Dermis microvascular lymphatic vessel endothelial cell (primary cell): ENCODE measurements around the gene MMP19. TPM values are rescaled to one million over a fixed set of nuclear protein-coding genes. Genes with fewer than 3 reads are reported as not detected.
A peak's percentile ranks its signal among the peaks of the same experiment; 100 is the strongest.

Experiments
- DNase-seq, 2 donors: peaks; one replicate each; pipeline versions ENCODE4 v3.0.0 to v3.0.0-alpha.2; 2010; ENCODE audit warnings: low read depth in 2 of 2
- total RNA-seq: library from RNA; depleted of rRNA; stranded (reverse); fragments of >200 nt; gene quantifications from 2 replicates; pipeline ENCODE4 v1.2.1, GENCODE V29; 2014

The MMP19 gene
- total RNA-seq, 1 donor from 2014 or later: 0.51 TPM

DNA sequence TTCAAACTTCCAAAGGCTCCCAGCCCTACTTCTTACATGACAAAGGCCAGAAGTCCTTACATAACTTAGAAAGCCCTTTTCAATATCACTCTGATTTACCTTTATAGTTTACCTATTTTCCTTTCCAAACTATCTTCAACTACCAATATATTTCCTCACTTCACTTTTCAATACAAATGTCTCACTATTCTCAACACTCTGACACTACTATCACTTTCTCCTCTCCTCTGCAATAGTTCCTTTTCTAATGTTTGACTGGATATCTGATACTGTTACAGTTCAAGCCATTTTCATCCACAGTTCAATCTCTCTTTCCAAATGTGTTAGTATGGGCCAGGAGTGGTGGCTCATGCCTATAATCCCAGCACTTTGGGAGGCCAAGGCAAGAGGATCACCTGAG is 28.5 kb downstream of the MMP19 start:
- DNase-seq: no peak

GRCh38 chr12:55812088-55812487 is 30.6 kb downstream of the MMP19 start:
- DNase-seq: no peak

DNA sequence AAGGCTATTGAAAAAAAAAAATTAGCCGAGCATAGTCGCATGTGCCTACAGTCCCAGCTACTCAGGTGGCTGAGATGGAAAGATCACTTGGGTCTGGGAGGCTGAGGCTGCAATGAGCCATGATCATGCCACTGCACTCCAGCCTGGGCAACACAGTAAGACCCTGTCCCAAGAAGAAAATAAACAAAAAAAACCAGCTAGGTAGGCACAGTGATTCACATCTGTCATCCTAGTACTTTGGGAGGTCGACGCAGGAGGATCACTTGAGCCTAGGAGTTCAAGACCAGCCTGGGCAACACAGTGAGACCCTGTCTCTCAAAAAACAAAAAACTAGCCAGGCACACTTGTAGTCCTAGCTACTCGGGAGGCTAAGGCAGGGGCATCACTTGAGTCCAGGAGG is 33.5 kb downstream of the MMP19 start:
- no peak for DNase-seq

DNA sequence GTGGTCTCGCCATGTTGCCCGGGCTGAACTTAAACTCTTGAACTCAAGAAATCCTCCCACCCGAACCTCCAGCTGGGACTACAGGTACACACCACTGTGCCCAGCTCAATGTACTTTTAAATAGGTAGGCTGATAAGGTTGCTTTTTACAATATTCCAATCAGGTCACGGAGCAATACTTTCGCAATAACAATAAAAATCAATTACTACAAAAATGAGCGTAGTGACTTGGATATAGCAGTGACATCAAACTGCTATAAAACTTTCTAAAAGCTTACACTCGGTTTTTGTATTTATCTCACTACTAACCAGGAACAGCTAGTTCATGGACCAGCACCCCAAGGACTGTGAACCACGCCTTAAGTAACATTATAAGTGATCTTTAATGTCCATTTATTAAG is 35.8 kb downstream of the MMP19 start:
- no peak for DNase-seq

DNA sequence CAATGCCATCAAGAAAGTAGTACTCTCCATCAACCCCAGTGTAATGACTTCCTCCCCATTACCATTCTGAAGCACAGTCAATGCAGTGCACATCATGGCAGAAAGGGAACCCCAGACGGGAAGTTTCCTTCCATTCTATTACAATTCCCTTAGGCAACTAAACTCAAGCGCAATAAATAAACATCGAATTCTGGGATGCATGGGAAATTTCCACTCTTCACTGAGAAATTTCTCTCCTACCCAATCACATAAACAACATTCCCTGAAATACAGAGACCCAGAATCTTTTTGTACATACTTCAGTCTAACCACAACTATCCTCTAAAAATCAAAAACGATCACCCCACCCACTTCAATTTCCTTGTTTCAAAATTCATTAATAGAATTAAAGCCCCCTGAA is 45.2 kb downstream of the MMP19 start:
- DNase-seq: no peak

DNA sequence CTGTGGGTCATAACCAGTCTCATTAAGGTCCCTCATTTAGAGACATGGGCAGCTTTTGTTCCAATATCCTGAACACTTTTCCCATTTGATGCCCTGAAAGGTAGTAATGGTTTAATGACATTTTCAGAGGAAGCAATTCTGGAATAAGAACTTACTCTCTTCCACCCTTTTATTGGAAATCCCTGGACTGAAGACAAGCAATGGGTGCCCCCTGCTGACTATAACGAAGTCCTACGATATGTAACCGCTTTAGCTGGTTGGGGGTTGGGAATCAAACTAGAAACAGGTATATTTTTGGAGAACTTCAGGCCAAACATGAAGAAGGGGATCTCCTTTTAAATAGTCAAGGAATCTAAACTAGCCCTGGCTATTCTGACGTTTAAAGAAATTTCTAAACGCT is 45.7 kb downstream of the MMP19 start:
- DNase-seq: peak; percentile 45 to 63

DNA sequence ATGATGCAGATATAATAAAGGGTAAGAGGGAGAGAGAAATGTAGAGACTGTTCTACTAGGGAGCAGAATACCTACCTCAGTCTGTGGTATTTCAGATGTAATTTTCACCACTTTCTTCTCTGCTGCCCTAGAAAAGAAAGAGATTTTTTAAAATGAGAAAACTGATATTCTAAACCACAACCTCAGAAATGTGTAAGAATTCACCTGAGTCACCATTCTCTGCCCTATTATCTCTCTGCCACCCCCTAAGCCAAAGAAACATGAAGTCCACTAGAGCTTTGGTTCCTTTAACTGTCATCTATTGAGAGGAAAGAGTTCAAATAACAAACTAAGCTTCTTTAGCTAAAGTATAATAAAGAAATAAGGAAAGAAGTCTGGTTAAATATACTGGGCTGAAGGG is 46.8 kb downstream of the MMP19 start:
- no peak for DNase-seq

GRCh38 chr12:55789893-55790292 is 52.8 kb downstream of the MMP19 start:
- DNase-seq: no peak

GRCh38 chr12:55789171-55789570 is 53.6 kb downstream of the MMP19 start:
- no peak for DNase-seq

GRCh38 chr12:55788546-55788945 is 54.2 kb downstream of the MMP19 start:
- DNase-seq: no peak

Other genes with a start within 250 kb of the MMP19 start
- not detected in 2 replicates for gene OR10P1, start 206.0 kb downstream of the MMP19 start, total RNA-seq
- 0.13 and 0.26 TPM in 2 replicates for gene ITGA7, start 135.0 kb downstream of the MMP19 start, total RNA-seq
- gene BLOC1S1, start 126.9 kb downstream of the MMP19 start, total RNA-seq: 56.2 and 59.9 TPM in 2 replicates
- 0.13 and 0.63 TPM in 2 replicates for gene RDH5, start 122.5 kb downstream of the MMP19 start, total RNA-seq
- 1,084 and 1,362 TPM in 2 replicates for gene CD63, start 113.9 kb downstream of the MMP19 start, total RNA-seq
- gene GDF11, start 99.8 kb downstream of the MMP19 start, total RNA-seq: 1.3 TPM in 2 replicates
- gene SARNP, start 25.2 kb downstream of the MMP19 start, total RNA-seq: 58.8 and 84.7 TPM in 2 replicates
- gene ORMDL2, start 24.9 kb downstream of the MMP19 start, total RNA-seq: 25.3 and 26.2 TPM in 2 replicates
- 34.1 and 49.7 TPM in 2 replicates for gene DNAJC14, start 13.3 kb downstream of the MMP19 start, total RNA-seq
- gene PYM1, start 85.0 kb upstream of the MMP19 start, total RNA-seq: 21.1 and 25.5 TPM in 2 replicates
- 18.0 and 18.9 TPM in 2 replicates for gene DGKA, start 88.2 kb upstream of the MMP19 start, total RNA-seq
- gene PMEL, start 123.1 kb upstream of the MMP19 start, total RNA-seq: 0.51 and 0.63 TPM in 2 replicates
- 24.0 and 26.3 TPM in 2 replicates for gene CDK2, start 123.9 kb upstream of the MMP19 start, total RNA-seq
- 37.2 and 46.9 TPM in 2 replicates for gene RAB5B, start 131.1 kb upstream of the MMP19 start, total RNA-seq
- gene SUOX, start 154.3 kb upstream of the MMP19 start, total RNA-seq: 9.0 and 11.1 TPM in 2 replicates
- gene IKZF4, start 178.1 kb upstream of the MMP19 start, total RNA-seq: 0.13 and 0.38 TPM in 2 replicates
- gene RPS26, start 199.0 kb upstream of the MMP19 start, total RNA-seq: 90.9 and 107 TPM in 2 replicates
- 0.25 and 0.26 TPM in 2 replicates for gene ERBB3, start 237.2 kb upstream of the MMP19 start, total RNA-seq